T-helper 2 cell treated with Interferon-gamma antibody and Interleukin-4, amounts not matched to agents 100 ng/mL and 5 ng/mL, for 36 hours (primary cell): ENCODE results near the gene TBL3. TPM values are rescaled to one million over a fixed set of nuclear protein-coding genes. Genes with fewer than 3 reads are reported as not detected.

Experiments used
- intact Hi-C: fragments of 100-400 bp; cut with micrococcal nuclease; formaldehyde crosslinking; loops from one replicate; pipeline ENCODE4 v1.15.1; 2023
- total RNA-seq: library from RNA; stranded (reverse); gene quantifications from 2 replicates; pipeline ENCODE4 v1.2.3, GENCODE V29; 2022

The TBL3 gene
- total RNA-seq, 1 donor from 2014 or later: 36.7 TPM

DNA sequence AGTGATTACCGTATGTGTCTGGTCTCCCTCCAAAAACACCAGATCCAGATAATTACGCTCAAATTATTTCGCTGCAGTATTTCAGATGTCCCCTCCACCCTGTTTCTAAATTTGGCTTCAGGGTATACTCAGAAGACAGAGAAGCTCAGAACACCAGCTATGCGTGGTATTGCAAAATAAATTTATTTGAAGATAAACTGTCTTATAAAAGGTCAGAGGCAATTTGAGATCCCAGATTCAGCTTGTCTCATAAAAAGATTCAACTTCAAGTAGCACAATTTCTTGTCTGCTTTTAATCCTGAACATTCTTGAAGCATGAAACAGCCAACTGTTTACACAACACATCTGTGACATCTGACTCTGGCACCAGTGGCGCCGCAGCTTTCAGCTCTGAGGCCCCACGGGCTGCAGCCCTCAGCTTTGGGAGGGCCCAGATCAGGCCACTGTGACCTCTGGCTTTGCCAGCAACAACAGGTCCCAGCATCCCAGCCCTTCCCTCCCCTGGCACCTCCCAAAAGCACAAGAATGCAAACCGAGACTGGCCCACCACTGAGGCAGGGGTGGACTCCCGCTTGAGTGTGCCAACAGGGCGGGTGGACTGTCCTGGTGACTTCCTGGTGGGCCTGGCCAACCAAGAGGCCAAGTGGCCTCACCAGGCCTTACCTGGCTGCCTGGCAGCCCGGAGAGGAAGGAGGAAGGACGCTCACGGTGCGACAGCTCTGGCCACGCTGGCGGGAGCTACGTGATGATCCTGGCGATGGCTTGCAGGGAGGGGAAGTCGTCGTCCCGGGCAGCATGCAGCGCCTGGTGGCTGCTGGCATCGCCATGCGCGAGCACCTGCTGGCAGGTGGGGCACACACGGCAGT is 25.9 kb downstream of the TBL3 start:
- intact Hi-C loops: no loop called here

DNA sequence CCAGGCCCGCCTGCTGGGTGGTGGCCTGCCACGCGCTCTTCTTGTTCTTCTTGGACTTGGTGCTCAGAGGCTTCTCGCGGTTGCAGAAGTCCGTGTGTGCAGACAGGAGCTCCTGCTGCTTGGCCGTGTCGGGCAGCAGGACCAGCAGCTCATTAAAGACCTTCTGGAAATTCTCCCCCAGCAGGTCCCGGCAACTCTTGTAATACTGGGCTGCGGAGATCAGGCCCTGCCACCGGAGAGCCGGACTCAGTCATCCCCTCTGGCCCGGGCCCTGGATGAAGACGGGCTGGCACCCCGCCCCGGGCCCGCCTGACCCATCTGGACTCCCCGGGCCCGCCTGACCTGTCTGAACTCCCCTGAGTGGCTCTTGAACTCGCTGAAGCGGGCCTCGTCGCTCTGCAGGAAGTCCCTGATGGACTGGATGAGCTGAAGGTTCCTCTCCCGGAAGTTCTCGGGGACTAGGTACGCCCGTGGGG is 26.5 kb downstream of the TBL3 start:
- intact Hi-C loops: no loop called here

DNA sequence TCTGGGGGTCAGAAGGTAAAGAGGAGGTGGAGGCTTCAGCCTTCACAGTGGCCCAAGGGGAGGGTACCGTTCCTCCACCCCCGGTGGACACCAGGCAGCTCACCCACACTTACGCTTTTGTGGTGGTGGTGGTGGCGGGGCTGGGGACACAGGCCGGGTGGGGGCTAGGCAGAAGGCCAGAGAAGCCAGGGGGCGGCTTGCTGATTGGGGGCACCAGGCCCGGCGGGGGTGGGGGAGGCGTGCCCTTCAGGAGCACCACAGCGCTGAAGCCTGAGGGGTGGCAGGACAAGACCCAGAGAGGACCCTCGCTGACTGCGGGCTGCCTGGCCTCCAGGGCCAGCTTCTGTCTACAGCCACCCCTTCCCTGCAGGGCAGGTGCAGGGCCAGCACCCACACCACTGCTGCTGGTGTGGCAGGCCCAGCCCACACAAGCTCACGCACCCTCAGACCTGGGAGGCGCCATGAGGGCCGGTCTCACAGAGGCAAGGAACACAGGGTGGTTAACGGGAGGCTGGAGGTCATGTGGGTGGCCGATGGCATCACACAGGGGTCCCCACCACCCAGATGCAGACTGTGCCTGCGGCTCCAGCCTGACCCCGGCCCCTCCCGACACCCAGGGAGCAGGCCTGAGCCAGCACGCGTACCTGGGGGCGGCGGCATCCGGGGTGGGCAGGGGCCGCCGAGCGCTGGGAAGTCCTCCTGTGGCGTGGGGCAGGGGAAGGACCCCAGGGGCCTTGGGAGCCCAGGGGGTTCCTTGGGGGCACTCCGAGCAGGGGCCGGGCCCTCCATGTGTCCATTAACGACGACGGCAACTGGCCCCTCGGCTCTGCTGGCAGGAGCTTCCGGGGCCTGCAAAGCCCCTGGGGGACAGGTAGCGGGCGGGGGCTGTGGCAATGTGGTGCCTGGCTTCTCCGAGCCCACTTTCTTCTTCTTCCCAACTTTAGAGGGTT is 27.3 kb downstream of the TBL3 start:
- intact Hi-C loops: no loop called here

DNA sequence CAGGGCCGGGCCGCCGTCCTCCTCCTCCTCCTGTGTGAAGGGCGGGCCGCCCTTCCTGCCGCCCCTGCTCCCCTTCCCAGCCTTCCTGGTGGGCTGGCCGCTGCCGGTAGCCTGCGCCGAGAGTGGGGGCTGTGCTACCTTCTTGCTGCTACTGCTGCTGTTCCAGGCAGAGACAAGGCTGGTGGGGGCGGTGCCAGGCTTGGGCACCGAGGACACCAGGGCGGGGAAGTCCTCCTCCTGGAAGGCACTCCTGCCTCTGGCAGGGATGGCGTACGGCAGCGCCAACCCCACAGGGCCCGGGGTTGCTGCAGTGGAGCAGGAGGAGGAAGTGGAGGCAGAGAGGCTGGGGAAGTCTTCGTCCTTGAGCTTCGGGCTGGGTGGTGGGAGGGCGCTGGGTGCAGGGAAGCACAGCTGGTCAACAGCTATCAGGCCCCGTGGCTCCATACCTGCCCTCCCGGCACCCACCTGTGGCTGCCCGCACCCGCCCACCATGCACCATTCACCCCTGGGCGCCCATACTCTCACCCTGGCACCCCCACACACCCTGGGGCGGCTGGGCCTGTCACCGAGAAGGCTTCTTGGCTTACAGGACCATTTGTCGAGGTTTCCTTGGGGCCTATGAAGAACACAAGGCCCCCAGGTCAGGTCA is 28.1 kb downstream of the TBL3 start:
- intact Hi-C loops: no loop called here

DNA sequence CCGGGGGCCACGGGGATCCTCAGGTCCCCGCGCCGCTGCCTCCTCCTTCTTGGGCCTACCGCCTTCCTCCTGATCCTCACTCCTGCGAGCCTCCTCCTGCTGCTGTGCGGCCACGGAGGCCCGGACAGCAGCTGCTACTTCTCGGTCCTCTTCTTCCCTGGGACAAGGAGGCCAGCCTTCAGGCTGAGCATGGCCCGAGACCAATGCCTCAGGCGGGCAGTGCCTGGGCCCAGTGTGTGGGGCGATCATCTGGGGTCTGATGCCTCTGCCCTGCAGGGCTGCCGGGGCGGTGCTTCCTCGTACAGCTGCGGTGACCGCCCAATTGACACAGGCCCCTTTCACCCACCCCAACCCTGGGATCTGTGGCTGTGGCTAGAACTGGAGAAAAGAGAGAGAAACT is 29.2 kb downstream of the TBL3 start:
- intact Hi-C loops: no loop called here

DNA sequence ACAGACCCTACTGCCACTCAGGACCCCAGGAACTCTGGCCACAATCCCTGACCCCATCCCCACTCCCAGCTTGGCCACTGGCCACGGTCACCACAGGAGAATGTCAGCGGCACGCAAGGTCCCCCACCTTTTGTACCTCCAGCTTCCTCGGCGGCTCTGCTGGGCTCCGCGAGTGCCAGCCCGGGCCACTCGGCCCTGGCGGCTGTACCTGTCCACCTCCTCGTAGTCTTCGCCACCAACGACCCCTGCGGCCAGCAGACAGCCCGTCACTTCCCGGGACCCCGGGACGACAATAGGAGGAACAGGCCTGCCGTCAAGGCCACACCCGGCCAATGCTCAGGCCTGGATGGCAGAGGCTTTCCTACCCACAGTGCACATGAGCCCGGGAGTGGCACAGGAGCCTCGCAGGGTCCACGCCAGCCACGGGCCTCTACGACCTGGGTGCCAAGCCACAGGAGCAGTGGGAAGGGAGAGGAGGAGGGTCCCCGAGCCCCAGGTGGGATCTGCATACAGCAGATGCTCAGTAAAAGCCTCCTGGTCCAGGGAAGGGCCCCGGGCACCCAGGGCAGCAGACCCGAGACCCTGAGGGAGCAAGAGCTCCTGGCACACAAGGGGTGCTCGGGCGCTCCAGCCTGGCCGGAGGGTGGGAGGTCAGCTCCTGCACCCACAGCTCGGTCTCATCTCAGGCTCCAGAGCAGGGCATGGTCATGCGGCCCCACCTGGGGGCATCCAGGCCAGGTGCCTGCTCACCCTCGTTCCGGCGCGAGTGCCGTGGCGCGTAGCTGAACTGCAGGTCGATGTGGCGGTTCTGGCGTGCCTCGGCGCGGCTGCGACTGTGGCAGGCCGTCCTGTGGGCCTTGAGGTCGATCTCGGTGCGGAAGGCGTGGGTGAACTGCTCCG is 29.9 kb downstream of the TBL3 start:
- intact Hi-C loops: no loop called here

DNA sequence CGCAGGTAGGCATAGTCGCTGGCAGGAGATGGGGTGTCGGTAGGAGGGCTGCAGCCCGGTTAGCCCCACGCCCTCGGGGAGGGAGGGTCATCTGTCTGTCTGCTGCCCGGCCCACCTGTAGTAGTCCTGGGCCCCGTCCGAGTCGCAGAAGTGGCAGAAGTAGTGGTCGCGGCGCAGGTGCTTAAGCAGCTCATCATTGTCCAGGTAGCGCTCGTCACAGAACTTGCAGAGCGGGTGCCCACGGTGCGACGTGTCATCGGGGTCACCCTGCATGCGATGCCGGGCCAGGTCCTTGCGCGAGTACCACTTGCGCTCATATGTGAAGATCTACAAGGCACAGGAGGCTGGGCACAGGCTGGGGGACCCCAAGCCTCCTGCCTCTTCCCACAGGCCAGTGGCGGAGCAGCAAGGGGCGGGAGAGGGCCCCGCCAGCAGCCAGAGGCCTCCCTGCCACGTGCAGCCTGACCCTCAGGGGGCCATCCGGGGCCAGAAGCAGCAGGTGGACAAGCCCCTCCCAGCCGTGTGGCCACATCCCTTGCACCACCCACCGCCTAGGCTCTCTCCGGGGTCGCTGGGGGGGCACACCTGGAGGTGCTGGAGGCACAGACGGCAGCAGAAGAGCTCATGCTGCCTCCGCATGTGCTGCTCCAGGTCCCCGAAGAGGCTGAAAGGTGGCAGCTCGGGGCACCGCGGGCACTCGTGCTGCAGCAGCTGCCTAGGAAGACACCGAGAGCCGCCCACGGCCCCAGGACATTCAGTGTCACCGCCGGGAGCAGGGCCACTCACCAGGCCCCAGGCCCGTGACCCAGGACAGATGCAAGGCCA is 30.8 kb downstream of the TBL3 start:
- intact Hi-C loops: no loop called here

DNA sequence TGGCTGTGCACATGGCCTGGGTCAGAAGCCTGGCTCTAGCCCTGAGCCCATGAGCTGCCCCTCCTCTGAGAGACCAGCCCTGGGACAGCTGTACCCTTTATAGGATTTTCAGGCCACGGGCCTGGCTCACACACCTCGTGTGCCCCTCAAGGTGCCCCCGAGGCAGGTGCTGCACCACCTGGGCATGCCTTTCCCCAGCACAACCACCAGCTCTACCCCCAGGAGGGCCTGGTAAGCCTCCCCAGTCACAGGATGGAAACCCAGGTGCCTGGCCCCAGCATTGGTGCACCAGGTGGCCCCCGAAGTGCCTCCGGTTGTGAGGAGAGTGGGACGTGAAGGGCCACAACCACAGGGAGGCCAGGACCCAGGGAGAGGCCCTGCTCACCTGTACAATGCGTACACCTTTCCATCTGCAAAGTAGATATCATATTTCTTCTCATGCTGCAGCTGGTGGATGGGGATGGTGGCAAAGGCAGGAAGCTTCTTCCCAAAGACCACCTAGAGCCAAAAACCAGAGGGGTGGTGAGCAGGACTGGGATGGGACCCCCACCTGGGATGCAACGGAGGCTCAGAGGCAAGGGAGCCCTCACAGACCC is 31.5 kb downstream of the TBL3 start:
- intact Hi-C loops: no loop called here

DNA sequence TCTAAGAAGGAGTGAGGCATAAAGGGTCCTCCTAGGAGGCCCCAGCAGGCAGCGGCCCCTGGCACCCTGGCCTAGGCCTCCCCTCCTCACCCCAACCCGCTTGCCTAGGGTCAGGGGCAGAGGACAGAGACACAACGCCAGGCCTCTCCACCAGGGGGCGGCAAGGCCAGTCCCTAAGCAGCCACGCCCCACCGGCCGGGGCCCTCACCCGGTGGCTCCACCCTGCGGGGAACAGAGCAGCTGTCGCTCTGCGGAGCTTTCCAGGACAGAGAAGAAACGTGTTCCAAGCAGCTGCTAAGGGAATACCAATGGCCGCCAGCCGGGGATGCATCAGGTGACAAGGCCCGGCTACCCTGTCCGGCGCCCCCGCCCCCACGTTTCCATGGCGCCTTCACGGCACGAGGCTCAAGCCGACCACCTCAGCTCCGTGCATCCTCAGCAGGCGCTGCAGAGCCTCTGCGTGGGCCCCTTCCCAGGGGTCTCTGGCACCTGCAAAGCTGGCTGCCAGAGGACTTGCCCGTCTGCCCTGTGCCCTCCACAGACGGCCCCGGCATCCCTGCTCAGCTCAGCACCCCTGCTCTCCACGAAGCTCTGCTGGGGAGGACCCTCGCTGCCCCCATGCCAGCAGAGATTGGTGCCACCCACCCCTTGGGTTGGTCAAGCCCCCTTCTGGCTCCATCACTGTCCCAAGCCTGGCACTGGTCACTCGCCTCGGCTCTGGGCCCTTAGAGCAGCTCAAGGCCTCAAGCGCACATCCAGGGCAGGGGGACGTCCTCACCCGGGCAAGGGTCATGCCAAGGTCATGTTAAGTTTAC is 32.2 kb downstream of the TBL3 start:
- intact Hi-C loops: no loop called here

DNA sequence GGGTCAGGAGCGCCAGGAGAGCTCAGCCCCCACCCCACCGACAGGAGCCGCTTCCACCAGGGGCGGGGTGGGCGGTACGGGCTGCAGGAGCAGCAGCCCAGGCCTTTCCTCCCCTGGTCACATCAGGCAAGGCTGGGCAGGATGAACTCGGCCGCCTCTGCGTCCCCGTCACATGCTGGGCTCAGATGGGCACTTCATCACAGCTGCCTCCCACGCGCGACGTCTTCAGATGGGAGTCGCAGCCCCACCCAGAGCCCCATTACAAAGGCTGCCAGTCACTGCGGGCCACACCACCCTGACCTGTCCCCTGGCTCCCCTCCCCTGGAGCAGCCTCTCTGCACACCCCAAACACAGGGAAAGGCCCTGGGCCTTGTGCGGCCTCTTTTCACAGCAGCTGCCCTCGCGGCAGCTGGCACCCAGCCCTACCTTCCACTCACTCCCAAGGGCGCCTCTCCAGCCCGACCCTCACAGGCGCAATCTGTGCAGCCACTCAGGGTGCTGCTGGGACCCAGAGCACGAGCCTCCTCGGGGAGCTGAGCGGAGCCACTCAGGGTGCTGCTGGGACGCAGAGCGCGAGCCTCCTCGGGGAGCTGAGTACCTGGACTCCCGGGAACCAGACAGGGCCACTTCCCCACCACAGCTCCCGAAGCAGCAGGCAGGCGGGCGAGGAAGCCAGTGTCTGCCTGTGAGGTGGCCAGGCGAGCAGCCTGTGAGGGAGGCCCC is 33.1 kb downstream of the TBL3 start:
- intact Hi-C loops: loop anchor here (5.0 kb wide), 1 partner anchor 33 kb away; the partner anchor contains the start of gene TBL3

DNA sequence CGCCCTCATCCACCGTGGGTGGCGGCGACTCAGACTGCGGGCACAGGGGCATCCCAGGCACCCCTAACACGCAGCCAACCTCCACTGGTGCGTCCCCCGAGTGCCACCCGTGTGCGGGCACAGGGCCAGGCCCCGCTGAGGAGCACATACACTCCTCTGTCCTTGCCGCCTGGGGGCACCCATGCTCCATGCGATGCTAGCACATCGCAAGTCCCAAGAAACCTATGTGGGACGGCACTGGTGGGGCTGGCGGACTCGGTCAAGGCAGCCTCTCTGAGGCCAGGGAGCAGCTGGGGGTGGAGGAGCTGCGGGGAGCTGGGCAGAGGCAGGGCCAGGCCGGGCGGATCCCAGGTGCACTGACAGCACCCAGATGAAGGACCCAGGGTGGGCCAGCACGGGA is 33.8 kb downstream of the TBL3 start:
- intact Hi-C loops: loop anchor here (5.0 kb wide), 1 partner anchor 33 kb away; the partner anchor contains the start of gene TBL3

DNA sequence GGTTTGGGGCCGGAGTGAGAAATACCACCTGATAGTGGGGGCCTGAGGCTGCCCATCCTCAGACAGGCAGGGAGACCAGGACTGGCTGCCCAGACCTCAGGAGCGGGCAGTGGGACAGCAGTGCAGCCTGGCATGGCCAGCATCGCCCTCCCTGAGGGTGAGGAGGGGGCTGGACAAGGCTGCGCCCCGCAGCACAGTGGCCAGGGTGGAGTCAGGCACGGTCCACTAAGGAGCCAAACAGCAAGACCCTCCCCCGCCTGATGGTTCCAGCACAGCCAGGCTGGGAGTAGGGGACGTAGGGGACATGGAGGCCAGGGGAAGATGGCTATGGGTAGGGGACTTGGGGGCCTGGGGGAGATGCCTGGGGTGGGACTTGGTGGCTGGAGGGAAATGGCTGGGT is 34.5 kb downstream of the TBL3 start:
- intact Hi-C loops: loop anchor here (5.0 kb wide), 1 partner anchor 34 kb away; the partner anchor contains the start of gene TBL3

DNA sequence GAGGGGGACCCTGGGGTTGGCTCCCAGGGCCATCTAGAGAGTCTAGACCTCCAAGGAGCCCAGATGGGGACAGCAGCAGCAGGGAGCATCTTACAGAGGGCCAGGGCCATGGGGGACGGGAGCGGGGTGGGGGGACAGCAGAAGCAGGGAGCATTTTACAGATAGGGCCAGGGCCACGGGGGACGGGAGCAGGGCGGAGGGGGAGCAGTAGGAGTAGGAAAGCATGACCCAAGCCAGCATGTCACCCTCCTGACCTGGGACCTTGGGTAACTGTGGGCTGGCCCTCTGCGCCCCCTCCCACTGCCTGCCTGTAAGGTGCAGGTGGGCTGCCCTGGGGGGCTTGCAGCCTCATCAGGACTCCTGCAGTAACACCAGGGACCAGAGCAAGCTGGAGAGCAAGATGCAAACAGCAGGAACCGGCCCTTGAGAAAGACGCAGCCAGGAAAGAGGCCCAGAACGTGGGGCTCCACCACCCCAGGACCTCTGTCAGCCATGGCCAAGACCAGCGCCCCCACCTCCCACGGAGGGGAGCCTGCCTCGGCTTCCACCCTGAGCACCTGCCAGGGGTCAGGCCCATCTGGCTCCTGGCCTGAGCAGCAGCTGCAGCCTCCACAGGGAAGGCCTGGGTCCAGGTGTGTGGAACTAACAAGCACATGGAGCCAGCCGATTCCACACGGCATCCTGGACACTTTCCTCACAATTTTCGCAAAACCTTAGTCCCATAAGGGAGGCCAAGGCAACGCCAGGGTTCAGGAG is 35.4 kb downstream of the TBL3 start:
- intact Hi-C loops: loop anchor here (5.0 kb wide), 1 partner anchor 35 kb away; the partner anchor contains the start of gene TBL3

DNA sequence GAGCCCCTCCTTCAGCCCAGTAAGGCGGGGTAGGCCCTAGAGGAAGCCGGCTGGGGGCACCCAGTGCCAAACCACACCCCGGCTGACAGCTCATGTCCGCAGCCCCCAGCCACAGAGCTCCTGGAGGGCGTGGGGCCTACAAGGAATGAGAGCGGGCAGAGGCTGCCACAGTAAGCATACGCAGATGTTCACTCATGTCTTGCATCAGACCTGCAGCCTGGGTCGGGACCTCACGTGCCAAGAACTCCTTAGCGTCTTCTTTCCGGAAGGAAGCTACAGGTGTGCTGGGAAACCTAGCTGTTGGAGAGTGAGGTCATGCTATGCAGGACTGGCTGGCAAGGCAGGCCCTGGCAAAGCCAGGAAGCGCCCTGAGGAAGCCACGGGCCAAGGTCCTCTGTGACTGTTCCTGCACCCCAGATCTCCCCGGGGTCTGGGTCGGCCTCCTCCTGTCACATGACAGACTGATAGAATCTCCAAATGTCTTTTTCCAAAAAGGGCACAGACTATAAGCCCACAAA is 36.2 kb downstream of the TBL3 start:
- intact Hi-C loops: loop anchor here (5.0 kb wide), 1 partner anchor 36 kb away; the partner anchor contains the start of gene TBL3

DNA sequence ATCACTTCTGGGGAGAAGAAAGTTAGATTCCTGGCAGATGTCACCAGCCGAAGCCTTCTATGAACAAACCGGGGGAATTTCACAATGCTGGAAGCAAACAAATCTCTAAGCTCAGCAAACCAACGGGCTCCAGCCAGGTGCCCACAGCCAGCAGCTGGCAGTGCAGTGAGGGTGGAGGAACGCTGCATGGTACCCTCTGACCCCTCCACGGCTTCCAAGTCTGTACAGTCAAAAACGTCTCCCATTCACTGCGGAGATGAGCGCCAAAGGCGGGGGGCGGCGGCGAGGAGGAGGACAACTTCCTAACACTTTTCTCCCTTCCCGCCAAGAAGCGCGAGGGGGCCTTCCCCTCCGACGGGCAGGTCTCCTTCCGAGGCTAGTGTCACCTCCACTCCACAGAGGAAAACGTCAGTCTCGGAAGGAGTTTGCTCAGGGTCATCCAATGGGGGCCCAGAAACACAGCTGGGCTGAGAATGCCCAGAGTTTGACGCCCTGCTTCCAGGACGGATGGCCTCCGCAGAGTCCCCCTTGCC is 36.8 kb downstream of the TBL3 start:
- intact Hi-C loops: loop anchor here (5.0 kb wide), 1 partner anchor 36 kb away; the partner anchor contains the start of gene TBL3

DNA sequence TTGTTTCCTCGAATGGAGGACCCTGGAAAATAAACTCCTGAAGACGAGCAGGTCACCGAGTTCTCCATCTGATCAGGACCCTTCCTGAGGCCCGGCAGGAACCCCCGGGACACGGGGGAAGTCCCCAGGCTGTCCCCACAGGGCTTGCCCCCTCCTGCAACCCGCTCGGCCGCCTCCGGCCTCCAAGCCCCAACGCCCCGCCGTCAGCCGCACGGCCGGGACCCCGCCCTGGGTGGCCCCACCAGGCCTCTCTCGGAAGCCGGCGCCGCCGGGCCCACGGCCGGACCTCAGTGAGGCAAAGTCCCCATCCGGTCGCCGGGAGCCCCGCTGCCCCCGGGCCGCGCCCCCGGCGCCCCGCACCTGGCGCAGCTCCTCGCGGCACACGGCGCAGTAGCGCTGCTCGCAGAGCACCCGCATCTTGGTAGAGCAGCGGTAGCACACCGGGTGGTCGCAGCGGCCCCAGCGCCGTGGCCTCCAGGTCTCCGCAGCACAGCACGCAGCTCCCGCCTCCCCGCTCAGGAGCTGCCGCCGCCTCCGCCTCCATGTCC is 37.4 kb downstream of the TBL3 start:
- intact Hi-C loops: loop anchor here (5.0 kb wide), 1 partner anchor 37 kb away; the partner anchor contains the start of gene TBL3
